Middle frontal gyrus (tissue), 1 donor: Measurements from ENCODE around the gene SIPA1L3.
"Not testable (repeated sequence)": the region's sequence is repeated elsewhere in the genome, so short reads cannot be mapped to it uniquely, and the experiment has no call there.

ENCODE experiments used
- DNase-seq: peaks from one replicate; pipeline ENCODE4 v3.0.0-alpha.2; 2015; ENCODE audit warnings: low spot score; ENCODE audit errors: extremely low spot score

The SIPA1L3 gene

GRCh38 chr19:38018694-38019395 is 111.8 kb downstream of the SIPA1L3 start:
- no peak for DNase-seq

DNA sequence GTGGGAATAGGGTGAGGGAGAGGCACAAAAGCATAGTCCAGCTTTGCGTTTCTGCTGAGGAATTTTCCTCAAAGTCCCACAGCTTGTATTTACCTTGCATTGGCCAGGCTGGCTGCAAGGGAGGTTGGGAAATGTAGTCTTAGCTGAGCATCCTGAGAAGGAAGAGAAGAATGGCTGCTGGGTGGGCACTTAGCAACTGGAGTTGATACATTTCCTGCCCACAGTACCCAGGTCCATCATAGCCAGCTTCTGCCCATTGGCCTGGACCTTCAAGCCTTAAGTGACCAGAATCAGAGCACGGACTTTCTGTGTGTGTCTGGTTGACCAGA is 112.4 kb downstream of the SIPA1L3 start:
- no peak for DNase-seq

GRCh38 chr19:38020311-38020710 is 113.3 kb downstream of the SIPA1L3 start:
- DNase-seq, result no peak

GRCh38 chr19:38021352-38021751 is 114.3 kb downstream of the SIPA1L3 start:
- DNase-seq, result no peak

GRCh38 chr19:38022791-38023670 is 116.0 kb downstream of the SIPA1L3 start:
- no peak for DNase-seq

GRCh38 chr19:38023671-38024541 is 116.9 kb downstream of the SIPA1L3 start:
- DNase-seq, result no peak

- DNase-seq, result no peak
These were observed 118.2 kb downstream of the SIPA1L3 start for GRCh38 chr19:38024992-38025908.

DNA sequence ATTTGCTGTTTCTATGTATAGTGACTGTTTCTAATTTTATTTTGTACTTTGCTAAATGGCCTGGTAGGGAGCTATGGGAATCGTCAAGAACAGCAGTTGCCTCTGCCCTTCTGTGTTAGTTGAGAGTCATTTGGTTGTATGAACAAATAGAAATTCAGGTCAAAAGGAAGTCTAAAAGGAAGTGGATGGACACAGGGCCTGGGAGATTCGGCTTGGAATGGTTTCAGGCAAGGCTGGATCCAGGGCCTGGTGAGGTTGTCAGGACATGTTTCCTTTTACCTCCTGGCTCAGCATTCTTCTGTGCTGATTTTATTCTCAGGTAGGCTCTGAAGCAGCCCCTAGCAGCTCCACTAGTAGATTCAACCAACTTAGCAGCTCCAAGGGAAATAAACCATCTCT is 118.9 kb downstream of the SIPA1L3 start:
- DNase-seq, result no peak

- DNase-seq, result no peak
These were observed 122.0 kb downstream of the SIPA1L3 start for GRCh38 chr19:38028913-38029510.

DNA sequence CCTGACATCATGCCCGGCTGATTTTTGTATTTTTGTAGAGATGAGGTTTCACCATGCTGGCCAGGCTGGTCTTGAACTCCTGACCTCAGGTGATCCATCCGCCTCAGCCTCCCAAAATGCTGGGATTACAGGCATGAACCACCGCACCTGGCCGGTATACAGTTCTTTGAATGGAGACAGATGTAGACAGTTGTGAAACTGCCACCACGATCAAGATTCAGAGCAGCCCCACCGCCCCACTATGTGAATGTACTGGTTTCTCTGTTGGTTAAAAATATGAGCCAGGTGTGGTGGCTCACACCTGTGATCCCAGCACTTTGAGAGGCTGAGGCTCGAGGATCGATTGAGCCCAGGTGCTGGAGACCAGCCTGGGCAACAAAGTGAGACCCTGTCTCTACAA is 123.0 kb downstream of the SIPA1L3 start:
- not testable (repeated sequence) for DNase-seq

DNA sequence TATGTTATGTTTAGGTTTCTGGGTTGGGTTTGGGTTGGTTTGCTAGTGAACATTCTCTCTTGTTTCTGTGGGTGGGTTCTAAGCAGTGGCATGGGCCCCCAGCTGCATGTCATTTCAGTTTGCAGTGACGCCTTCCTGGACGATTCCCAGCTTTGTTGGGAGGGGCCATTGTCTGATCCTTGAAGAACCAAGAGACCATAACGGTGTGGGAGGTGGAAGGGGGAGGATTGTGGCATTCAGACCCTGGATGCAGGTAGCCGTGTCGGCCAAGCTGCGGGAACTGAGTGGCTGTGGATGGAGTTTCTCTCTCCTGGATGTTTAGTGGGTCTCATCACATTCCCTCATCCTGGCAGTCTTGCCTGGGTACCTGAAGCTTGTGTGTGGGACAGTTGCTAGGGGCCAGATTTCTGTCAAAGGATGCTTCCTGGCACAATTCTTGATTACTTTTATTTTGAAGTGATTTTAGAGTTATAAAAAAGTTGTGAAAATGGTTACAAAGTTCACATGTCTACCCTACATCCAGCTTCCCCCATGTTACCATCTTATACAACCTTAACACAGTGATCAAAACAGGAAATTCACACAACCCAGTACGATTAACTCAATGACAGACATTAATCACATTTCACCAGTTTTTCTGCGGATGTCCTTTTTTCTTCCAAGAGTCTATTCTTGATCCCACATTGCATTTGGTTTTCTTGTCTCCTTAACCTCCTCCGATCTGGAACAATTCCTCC is 123.8 kb downstream of the SIPA1L3 start:
- DNase-seq, result no peak

DNA sequence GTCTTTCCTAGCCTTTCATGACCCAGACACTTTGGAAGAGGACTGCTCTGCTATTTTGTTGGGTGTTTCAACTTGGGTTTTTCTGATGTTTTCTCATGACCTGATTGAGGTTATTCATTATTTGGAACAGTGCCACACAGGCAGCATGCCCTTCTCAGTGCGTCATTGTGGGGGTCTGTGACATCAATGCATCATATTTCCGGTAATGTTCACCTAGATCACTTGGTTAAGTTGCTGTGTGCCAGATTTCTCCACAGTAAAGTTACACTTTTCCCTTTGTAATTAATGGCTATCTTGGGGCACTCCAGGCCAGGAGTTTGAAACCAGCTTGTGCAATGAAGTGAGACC is 124.4 kb downstream of the SIPA1L3 start:
- no peak for DNase-seq

DNA sequence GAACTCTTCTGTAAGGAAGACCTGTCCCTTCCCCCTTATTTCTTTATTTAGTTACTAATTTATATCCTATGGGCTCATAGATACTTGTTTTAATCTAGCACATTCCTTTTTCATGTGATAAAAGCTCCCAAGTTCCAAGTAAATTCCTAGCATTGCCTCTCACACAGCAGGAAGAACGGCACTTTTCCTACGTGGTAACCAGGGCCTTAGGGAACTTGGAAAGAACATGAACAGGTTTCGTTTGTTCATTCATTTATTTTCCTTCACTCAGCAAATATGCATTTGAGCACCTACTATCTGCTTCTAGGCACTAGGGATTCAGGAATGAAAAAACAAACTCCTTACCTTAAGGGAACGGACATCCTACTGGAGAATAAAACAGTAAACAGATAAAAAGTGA is 125.1 kb downstream of the SIPA1L3 start:
- DNase-seq, result no peak

DNA sequence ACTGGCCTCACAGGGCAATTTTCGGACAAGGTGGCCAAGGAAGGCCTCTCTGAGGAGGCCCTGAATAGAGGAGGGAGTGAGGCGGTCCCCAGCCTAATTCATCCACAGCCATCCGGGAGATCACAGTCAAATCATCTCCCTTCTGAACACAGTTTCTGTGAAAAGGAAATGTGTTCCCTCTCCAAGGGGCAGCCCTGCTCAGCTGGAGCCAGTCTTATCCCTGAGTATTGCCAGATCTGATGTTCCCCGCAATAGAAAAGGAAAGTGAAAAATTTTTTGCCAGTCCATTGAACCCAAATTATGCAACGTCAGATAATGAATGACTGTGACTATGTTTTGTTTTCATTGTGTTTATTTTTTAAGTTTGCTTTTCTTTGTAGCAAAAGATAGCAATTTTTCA is 125.9 kb downstream of the SIPA1L3 start:
- no peak for DNase-seq

DNA sequence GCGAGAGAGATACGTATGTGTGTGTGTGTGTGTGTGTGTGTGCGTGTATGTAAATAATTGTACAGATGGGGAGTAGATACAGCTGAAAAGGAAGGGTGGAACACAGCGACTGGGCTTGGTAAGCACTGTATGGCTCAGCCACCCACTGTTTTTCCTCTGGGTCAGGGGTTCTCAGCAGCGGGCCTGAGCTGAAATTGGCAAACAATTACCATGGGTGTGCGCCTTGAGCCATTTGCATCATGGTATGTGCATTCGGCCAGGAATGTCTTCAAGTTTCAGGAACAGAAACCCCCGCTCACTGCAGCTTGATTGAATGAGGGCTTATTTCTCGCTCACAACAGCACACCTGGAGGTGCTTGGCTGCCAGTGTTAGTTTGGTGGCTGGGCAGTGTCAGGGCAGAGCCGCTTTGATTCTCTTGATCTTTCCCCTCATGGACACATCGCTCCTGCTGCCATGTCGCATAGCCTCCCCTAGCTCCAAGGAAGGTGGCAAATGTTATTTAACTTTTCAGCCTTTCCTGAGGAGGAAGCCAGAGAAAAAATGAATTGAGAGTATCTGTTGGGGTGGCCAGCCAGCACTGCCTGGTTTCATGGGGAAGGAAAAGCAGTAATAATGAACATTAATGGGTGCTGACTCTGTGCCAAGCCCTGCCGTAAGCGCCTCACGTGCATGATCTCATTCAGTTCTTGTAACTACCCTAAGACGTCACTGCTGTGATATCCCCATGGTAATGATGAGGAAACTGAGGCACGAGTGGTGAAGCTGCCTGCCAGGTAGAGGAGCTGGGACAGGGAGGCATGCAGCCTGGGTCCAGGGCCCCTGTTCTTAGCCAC is 126.9 kb downstream of the SIPA1L3 start:
- DNase-seq, result no peak

DNA sequence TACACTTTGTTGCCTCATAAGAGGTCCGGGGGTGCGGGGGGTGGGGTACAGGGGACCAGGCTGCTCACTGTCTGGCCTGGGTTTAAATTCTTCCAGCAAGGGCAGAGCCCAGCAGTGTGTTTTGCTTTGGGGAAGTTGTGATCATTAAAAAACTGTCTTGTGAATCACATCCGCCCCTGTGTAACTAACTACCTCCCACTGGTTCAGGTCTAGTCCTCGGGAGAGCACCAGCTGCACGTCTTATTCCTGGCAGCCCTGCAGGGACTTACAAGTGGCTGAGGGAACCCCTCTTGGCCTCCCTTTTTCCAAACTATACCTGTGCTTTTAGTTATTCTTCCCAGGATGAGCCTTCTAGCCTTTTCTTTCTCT is 127.5 kb downstream of the SIPA1L3 start:
- no peak for DNase-seq

- DNase-seq, result no peak
These were observed 128.8 kb downstream of the SIPA1L3 start for GRCh38 chr19:38035515-38036495.
